ENCODE measurements around the gene VMO1. TPM values are rescaled to one million over a fixed set of nuclear protein-coding genes. Genes with fewer than 3 reads are reported as not detected.
A peak's percentile ranks its signal among the peaks of the same experiment; 100 is the strongest.

The VMO1 gene
- total and polyA plus RNA-seq, 9 of the 15 experiments (the other 6 are each of a cell fraction or from before 2014, with no cell fraction given) = 0.31 TPM; not detected in 8

DNA sequence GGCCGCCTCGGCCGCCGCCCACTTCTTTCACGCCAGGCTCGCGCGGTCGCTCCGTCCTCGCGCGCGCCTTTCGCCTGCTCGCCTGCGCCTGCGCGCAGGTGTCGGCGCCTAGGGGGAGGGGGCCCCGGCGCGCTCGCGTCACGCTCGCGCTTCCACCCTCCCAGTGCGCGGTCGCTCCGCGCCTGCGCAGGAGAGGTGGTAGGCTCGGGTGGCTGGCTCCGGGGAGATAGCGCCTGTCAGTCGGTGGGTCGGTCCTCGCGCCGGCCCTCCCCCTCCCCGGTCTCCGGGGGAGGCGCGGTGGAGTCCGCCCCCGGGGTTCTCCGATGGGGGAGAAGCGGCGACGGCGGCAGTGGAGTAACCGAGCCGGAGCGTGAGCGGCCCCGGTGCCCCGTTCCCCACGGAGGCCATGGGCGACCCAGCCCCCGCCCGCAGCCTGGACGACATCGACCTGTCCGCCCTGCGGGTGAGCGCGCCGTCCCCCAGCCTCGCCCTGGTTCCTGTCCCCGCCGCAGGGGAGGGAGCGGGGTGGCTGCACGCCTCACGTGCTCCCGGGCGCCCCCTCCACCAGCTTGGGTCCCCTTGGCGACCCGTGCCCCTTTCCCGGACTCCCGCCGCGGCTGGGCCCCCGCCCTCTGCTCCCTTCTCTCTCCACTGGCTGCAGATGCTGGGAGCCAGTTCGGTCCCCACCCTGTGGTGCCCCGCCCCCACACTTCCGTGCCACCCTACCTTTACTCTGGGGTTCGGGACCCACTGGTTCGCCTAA is 47.2 kb upstream of the VMO1 start, which contains the start of gene MINK1 (continued):
- TF ChIP-seq, protein P1, sequence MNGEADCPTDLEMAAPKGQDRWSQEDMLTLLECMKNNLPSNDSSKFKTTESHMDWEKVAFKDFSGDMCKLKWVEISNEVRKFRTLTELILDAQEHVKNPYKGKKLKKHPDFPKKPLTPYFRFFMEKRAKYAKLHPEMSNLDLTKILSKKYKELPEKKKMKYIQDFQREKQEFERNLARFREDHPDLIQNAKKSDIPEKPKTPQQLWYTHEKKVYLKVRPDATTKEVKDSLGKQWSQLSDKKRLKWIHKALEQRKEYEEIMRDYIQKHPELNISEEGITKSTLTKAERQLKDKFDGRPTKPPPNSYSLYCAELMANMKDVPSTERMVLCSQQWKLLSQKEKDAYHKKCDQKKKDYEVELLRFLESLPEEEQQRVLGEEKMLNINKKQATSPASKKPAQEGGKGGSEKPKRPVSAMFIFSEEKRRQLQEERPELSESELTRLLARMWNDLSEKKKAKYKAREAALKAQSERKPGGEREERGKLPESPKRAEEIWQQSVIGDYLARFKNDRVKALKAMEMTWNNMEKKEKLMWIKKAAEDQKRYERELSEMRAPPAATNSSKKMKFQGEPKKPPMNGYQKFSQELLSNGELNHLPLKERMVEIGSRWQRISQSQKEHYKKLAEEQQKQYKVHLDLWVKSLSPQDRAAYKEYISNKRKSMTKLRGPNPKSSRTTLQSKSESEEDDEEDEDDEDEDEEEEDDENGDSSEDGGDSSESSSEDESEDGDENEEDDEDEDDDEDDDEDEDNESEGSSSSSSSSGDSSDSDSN (IDR thresholded peaks at IDR 0.05; ENCODE audit: borderline replicate concordance in 1 of 2, low read depth in 2 of 2, low read length in 2 of 2) = 0 out of 4 replicates have a peak, but pooled peaks of 1 of the 2 experiments have one; percentile 29
- TF ChIP-seq TCF7 (IDR thresholded peaks at IDR 0.05; ENCODE audit: borderline replicate concordance) (no peak), LEF1 (IDR thresholded peaks at IDR 0.05) (no peak), RBM14 (IDR thresholded peaks at IDR 0.05; ENCODE audit: borderline replicate concordance, insufficient read depth, low read depth, low read length) (no peak), GABPB1 (CRISPR knock-in tag; IDR thresholded peaks at IDR 0.05) (0 out of 2 replicates have a peak, but pooled peaks have one; percentile 17), KLF10 (CRISPR knock-in tag; IDR thresholded peaks at IDR 0.05) (no peak), PTRF (tag; IDR thresholded peaks at IDR 0.05) (no peak), PHF8 (IDR thresholded peaks at IDR 0.05; ENCODE audit: borderline replicate concordance, low read length) (peak; percentile 49; the same call in 1 of the 2 replicates), HOXB6 (CRISPR knock-in tag; IDR thresholded peaks at IDR 0.05; ENCODE audit: borderline replicate concordance) (no peak), NR4A1 (CRISPR knock-in tag; IDR thresholded peaks at IDR 0.05) (no peak), NR4A1 (tag; IDR thresholded peaks at IDR 0.05) (no peak), CHD4 (IDR thresholded peaks at IDR 0.05; ENCODE audit: insufficient read depth, insufficient replicate concordance, low read depth, low read length, poor library complexity, severe bottlenecking) (no peak), KDM5B (IDR thresholded peaks at IDR 0.05; ENCODE audit: insufficient replicate concordance, low read depth, low read length) (no peak), MECOM (CRISPR knock-in tag; IDR thresholded peaks at IDR 0.05) (peak; percentile 7; the same call in 1 of the 2 replicates), PHTF2 (CRISPR knock-in tag; IDR thresholded peaks at IDR 0.05) (no peak), CXXC5 (CRISPR knock-in tag; IDR thresholded peaks at IDR 0.05) (peak; percentile 88), THRAP3 (IDR thresholded peaks at IDR 0.05; ENCODE audit: borderline replicate concordance) (no peak), ZNF165 (CRISPR knock-in tag; IDR thresholded peaks at IDR 0.05; ENCODE audit: borderline replicate concordance) (no peak), CEBPB (tag; IDR thresholded peaks at IDR 0.05) (no peak), NFXL1 (CRISPR knock-in tag; IDR thresholded peaks at IDR 0.05) (no peak), NFRKB (IDR thresholded peaks at IDR 0.05; ENCODE audit: low read depth) (no peak), U2AF1 (optimal IDR thresholded peaks at IDR 0.05; ENCODE audit: low read depth, low read length) (no peak), ZBTB7A (IDR thresholded peaks at IDR 0.05; ENCODE audit: borderline replicate concordance, control insufficient read depth, low read depth, low read length) (peak; percentile 58; the same call in 1 of the 2 replicates), ZNF24 (IDR thresholded peaks at IDR 0.05) (no peak)
- TF ChIP-seq, protein P2, sequence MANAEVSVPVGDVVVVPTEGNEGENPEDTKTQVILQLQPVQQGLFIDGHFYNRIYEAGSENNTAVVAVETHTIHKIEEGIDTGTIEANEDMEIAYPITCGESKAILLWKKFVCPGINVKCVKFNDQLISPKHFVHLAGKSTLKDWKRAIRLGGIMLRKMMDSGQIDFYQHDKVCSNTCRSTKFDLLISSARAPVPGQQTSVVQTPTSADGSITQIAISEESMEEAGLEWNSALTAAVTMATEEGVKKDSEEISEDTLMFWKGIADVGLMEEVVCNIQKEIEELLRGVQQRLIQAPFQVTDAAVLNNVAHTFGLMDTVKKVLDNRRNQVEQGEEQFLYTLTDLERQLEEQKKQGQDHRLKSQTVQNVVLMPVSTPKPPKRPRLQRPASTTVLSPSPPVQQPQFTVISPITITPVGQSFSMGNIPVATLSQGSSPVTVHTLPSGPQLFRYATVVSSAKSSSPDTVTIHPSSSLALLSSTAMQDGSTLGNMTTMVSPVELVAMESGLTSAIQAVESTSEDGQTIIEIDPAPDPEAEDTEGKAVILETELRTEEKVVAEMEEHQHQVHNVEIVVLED (CRISPR knock-in tag; IDR thresholded peaks at IDR 0.05) = peak; percentile 93
